NCI-H524 treated with DMSO at 0.1 percent for 48 hours (cell line): Measurements from ENCODE around the gene PARP1.
"Not testable (repeated sequence)": the region's sequence is repeated elsewhere in the genome, so short reads cannot be mapped to it uniquely, and the experiment has no call there.

ENCODE experiments used
- DNase-seq: peaks from one replicate; lab custom pipeline; 2025; lab: John Stamatoyannopoulos, UW

Gene PARP1

DNA sequence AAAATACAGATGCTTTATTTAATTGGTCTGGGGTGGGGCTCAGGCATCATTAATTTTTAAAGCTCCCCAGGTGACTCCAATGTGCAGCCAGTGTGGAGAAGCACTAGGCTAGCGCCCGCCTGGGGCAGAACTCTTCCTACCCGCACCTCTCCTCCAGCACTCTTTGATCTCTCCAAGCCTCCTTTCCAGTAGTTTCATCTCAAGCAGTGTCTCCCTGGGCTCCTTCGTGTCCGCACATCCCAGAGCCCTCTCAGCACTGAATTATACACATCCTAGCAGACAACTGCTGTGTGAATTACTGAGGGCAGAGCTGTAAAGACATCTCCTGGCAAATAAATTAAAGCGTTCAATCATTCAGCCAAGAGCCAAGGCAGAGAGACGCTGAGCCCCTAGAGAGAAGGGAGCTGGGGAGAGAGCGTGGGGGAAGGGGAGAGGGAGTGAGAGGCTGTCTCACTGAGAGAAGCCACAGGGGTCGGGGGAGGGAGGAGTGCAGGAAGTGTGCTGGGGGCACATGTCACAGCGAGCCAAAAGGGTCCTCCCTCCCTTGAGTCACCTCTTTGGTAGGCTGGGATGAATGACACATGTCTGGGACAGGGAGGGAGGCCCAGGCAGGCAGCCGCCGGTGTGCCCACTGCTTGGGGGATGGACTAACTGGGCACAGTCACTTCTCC, 21.0 kb upstream of the PARP1 start:
- no peak for DNase-seq

DNA sequence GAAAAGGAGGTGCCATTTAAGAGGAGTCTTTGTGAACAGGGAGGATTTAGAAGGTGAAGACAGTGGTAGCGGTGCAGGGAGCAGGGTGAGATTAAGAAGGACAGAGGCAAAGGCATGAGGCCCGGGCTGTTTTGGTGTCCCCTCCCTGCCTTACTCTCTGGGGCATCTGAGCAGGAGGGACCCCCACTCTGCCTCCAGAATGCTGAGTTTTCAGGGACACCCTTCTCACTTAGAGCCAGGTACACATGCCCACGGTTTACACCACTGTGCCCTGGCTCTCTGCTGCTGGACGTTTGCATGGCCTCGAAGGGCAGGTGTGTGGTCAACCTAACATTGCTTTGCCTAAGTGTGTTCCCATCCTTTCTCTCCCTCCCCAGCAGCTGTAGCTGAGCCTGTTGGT, 20.5 kb upstream of the PARP1 start:
- DNase-seq: no peak

DNA sequence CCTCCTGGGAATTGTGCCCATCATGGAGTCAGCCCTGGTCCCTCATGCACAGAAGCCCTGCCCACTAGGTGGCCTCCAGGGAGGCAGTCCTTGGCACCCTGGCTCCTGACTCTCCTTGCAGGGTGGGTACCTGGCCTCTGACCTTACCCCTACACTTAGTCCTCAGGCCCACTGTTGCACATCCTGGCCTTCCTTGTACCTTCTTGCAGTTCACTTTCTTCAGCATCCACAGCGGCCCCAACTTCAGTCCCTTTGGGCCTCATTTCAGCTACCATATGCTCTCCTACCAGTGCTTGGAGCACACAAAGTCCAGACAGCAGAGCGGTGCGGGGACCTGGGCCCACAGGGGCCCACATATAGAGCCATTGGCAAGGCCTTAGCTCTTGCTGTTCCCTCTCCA, 19.2 kb upstream of the PARP1 start:
- DNase-seq: no peak

GRCh38 chr1:226426395-226426794, 18.5 kb upstream of the PARP1 start:
- not testable (repeated sequence) for DNase-seq

DNA sequence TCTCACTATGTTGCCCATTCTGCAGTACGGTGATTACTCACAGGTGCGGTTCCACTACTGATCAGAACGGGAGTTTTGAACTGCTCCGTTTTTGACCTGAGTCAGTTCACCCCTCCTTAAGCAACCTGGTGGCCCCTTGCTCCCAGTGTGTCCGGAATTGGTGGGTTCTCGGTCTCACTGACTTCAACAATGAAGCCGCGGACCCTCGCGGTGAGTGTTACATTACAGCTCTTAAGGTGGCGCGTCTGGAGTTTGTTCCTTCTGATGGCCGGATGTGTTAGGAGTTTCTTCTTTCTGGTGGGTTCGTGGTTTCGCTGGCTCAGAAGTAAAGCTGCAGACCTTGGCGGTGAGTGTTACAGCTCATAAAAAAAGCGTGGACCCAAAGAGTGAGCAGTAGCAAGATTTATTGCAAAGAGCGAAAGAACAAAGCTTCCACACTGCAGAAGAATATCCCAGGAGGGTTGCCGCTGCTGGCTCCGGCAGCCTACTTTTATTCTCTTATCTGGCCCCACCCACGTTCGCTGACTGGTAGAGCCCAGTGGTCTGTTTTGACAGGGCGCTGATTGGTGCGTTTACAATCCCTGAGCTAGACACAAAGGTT, 17.6 kb upstream of the PARP1 start:
- no peak for DNase-seq

GRCh38 chr1:226425004-226425378, 17.1 kb upstream of the PARP1 start:
- no peak for DNase-seq

GRCh38 chr1:226424221-226425003, 16.5 kb upstream of the PARP1 start:
- no peak for DNase-seq

GRCh38 chr1:226422478-226422877, 14.6 kb upstream of the PARP1 start:
- no peak for DNase-seq

GRCh38 chr1:226420897-226421296, 13.0 kb upstream of the PARP1 start:
- DNase-seq: peak; percentile 58

- DNase-seq: no peak
These were observed 12.4 kb upstream of the PARP1 start for GRCh38 chr1:226420328-226420727.

- DNase-seq: no peak
These were observed 11.6 kb upstream of the PARP1 start for GRCh38 chr1:226419284-226420029.

GRCh38 chr1:226417830-226418546, 10.1 kb upstream of the PARP1 start:
- DNase-seq: no peak

DNA sequence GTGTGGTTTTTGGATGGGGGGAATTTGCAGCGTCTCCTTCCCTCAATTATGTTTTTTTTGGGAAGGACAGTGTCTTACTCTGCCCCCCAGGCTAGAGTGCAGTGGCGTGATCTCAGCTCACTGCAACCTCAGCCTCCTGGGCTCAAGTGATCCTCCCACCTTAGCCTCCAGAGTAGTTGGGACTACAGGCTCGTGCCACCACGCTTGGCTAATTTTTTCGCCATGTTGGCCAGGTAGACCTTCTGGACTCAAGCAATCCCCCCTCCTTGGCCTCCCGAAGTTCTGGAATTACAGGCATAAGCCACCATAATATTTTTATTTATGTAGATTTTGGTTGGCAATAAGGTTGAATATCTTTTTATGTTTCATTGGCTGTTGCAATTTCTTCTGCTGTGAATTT, 9.5 kb upstream of the PARP1 start:
- DNase-seq: no peak

DNA sequence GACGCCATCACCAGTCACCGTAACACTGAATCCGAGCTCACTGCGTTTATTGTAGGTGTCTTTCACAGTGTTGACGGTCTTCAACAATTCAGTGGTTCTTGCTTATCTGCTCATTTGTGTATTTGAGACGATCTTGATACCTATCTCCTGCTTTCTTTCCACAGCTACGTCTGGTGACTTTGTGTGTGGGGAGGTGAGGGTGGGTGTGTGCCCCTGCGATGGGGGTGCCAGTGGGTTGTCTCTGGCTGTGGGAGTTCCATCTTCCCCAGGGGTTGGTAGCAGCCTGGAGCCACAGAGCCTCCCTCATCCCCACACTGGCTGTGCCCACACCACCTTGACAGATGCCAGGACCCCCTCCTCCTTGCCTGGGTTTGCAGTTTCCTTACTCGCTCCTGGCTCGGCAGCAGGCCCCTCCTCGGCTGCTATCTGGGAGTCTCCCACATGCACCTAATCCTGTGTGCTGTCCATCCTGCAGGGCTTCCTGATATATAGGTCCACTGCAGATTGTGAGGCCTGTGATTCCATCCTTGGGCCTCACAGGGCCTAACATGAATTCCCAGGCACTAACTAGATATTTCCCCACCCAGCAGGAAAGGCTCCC, 6.3 kb upstream of the PARP1 start:
- DNase-seq: no peak

DNA sequence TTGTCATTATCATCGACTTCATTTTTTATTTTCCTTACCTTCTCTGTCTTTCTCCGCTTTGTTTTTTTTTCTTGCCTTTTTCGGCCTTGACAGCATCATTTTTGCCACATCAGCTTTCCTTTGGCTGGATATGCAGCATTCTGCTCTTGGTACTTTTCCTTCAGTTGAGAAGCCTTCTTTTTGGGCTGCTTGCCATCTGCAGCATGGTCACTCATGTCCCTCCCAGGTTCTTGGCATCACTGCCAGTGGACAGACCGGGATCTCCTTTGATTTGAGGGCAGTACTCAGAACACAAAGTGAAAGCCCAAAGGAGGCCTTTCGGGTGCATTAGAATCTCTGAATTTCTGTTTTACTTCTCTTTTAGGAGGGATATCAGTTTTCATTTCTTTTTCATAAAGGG, 3.7 kb upstream of the PARP1 start:
- DNase-seq: no peak

- no peak for DNase-seq
These were observed 3.1 kb upstream of the PARP1 start for GRCh38 chr1:226410958-226411357.

GRCh38 chr1:226409392-226409791, 1.5 kb upstream of the PARP1 start:
- DNase-seq: no peak

GRCh38 chr1:226408285-226409184, 642 bp upstream of the PARP1 start:
- DNase-seq: no peak

DNA sequence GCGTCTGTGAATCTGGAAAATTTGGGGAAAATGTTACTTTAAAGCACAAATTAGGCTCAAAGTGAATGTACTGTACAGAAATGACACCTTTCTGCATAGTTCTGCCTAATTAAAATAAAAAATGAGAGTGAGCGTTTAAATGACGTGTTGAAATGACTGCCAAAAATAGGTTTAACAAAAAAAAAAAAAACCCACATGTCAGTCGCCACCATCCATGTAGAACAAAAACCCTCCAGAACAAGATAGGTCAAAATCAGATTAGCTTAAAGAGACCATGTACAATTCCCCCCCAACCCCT, 745 bp downstream of the PARP1 start:
- DNase-seq: no peak

DNA sequence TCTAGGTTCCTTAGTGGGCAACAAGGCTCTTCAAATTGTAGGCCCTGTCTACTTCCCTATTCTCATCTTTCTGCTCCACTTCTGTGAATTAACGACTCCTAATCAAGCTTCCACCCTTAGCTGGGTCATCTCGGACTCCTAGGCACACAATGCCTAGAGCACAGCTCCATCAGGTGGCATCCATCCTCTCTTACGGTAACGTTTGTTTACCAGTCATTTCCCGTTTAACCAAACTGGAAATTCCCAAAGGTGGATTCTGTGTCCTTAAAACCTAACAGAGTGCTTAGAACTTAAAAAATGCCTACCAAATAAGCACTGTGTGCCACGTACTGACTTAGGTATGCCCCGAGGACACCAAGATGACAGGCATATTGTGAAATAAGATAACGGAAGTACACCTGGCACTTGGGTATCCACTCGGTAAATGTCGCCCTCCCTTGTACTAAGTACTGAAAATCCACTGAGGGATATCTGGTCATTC, 1.5 kb downstream of the PARP1 start:
- DNase-seq: no peak
